ENCODE data around the gene SCNN1A. TPM values are rescaled to one million over a fixed set of nuclear protein-coding genes. Genes with fewer than 3 reads are reported as not detected.

The SCNN1A gene
- total and polyA plus RNA-seq, 3 experiments from 2014 or later: 0.49 to 0.93 (median 0.77) TPM

- CTCF ChIA-PET: interaction anchor here (1.0 to 1.2 kb wide), 2 partner anchors 13 to 18 kb away, joined by 3 to 7 read pairs; no protein-coding TSS in a partner anchor
- H3K27me3 ChIP-seq (ENCODE audit: insufficient read depth, low read length, poor library complexity, severe bottlenecking): no peaks in the 10 kb centered on the region
- Mint-ChIP-seq H3K4me1 (no peaks in the 10 kb centered on the region), H3K9me3 (no peaks in the 10 kb centered on the region), H3K27me3 (peaks cover 8 to 25% of the 10 kb centered on the region in 2 donors), H3K4me3 (no peak overlapping the region), H3K27ac (no peak overlapping the region), H3K36me3 (no peaks in the 10 kb centered on the region)
- no peaks in the 10 kb centered on the region for H3K36me3 ChIP-seq (ENCODE audit: insufficient read depth, low read length)
- H3K4me3 ChIP-seq (ENCODE audit: low read length): no peak overlapping the region
- no peaks in the 10 kb centered on the region for H3K9me3 ChIP-seq (ENCODE audit: low read length)
- POLR2A ChIA-PET: no interaction called here
- no peaks in the 10 kb centered on the region for H3K4me1 ChIP-seq (ENCODE audit: insufficient read depth, low read length)
- H3K27ac ChIP-seq (ENCODE audit: low read depth, low read length): no peak overlapping the region
- DNase-seq: no peak
Observed at GRCh38 chr12:6302621-6303020, 72.7 kb downstream of the SCNN1A start.

DNA sequence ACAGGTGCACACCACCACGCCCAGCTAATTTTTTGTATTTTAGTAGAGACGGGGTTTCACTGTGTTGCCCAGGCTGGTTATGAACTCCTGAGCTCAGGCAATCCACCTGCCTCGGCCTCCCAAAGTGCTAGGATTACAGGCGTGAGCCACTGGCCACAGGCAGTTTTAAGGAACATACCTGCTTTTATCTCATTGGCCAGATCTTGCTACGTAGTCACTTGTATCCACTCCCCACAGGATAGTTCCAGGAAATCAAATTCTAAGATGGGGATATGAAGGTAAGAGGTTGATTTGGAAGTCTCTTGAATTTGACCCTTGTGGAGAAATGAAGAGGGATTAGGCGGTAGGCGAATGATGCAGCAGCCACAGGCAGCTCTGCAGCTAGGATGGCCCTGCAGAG is 73.6 kb downstream of the SCNN1A start:
- POLR2A ChIA-PET: no interaction called here
- H3K36me3 ChIP-seq (ENCODE audit: insufficient read depth, low read length): no peaks in the 10 kb centered on the region
- no peak overlapping the region for H3K27ac ChIP-seq (ENCODE audit: low read depth, low read length)
- Mint-ChIP-seq H3K4me3 (no peak overlapping the region), H3K4me1 (no peaks in the 10 kb centered on the region), H3K27me3 (peaks cover 7 to 25% of the 10 kb centered on the region in 2 donors), H3K9me3 (no peaks in the 10 kb centered on the region), H3K27ac (no peak overlapping the region), H3K36me3 (no peaks in the 10 kb centered on the region)
- no peaks in the 10 kb centered on the region for H3K4me1 ChIP-seq (ENCODE audit: insufficient read depth, low read length)
- no peaks in the 10 kb centered on the region for H3K27me3 ChIP-seq (ENCODE audit: insufficient read depth, low read length, poor library complexity, severe bottlenecking)
- H3K4me3 ChIP-seq (ENCODE audit: low read length): no peak overlapping the region
- CTCF ChIA-PET: interaction anchor here (1.0 to 1.2 kb wide), 2 partner anchors 14 to 17 kb away, joined by 3 to 7 read pairs; no protein-coding TSS in a partner anchor
- no peak for DNase-seq
- no peaks in the 10 kb centered on the region for H3K9me3 ChIP-seq (ENCODE audit: low read length)

DNA sequence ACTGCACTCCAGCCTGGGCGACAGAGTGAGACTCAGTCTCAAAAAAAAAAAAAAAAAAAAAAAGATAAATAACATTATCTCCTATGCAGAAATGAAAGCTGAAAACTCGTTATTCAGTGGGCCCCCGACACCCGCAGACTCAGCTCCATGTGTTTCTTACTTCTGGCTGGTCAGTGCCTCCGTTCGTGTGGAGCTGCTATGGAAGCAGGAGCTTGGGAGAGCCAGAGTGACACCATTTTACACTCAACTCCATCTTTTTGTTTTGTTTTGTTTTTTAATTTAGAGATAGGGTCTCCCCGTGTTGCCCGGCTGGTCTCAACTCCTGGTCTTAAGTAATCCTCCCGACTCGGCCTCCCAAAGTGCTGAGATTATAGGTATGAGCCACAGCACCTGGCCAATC is 78.2 kb downstream of the SCNN1A start:
- Mint-ChIP-seq H3K36me3 (no peaks in the 10 kb centered on the region), H3K4me1 (no peaks in the 10 kb centered on the region), H3K27me3 (peaks cover 6 to 21% of the 10 kb centered on the region in 2 donors), H3K27ac (no peak overlapping the region), H3K9me3 (no peaks in the 10 kb centered on the region), H3K4me3 (no peak overlapping the region)
- no peaks in the 10 kb centered on the region for H3K27me3 ChIP-seq (ENCODE audit: insufficient read depth, low read length, poor library complexity, severe bottlenecking)
- no peak for DNase-seq
- no peaks in the 10 kb centered on the region for H3K9me3 ChIP-seq (ENCODE audit: low read length)
- no peaks in the 10 kb centered on the region for H3K36me3 ChIP-seq (ENCODE audit: insufficient read depth, low read length)
- H3K27ac ChIP-seq (ENCODE audit: low read depth, low read length): no peak overlapping the region
- ChIA-PET CTCF (interaction anchor here (1.1 kb wide), 1 partner anchor 102 kb away, joined by 3 read pairs; no protein-coding TSS in a partner anchor), POLR2A (no interaction called here)
- no peak overlapping the region for H3K4me3 ChIP-seq (ENCODE audit: low read length)
- no peaks in the 10 kb centered on the region for H3K4me1 ChIP-seq (ENCODE audit: insufficient read depth, low read length)

Other genes with a start within 250 kb of the SCNN1A start
- gene CD9, start 175.2 kb downstream of the SCNN1A start, total RNA-seq: 10 to 100 TPM; 13.5 to 16.2 TPM
- gene CD9, start 175.2 kb downstream of the SCNN1A start, polyA plus RNA-seq: 6.9 TPM
- not detected for gene PLEKHG6, start 64.9 kb downstream of the SCNN1A start, total RNA-seq
- gene PLEKHG6, start 64.9 kb downstream of the SCNN1A start, polyA plus RNA-seq: 0.72 TPM
- gene TNFRSF1A, start 33.5 kb downstream of the SCNN1A start, total RNA-seq: 10 to 100 TPM; 62.1 to 62.9 TPM
- 57.1 TPM for gene TNFRSF1A, start 33.5 kb downstream of the SCNN1A start, polyA plus RNA-seq
- 1 to 10 TPM in 1 of 2 experiments, under 1 TPM in 1; 0.51 to 1.4 TPM for gene LTBR, start 8.6 kb upstream of the SCNN1A start, total RNA-seq
- not detected for gene LTBR, start 8.6 kb upstream of the SCNN1A start, polyA plus RNA-seq
- 100 to 1,000 TPM; 110 to 111 TPM for gene CD27, start 69.4 kb upstream of the SCNN1A start, total RNA-seq
- 470 TPM for gene CD27, start 69.4 kb upstream of the SCNN1A start, polyA plus RNA-seq
- 10 to 100 TPM; 29.1 to 32.0 TPM for gene TAPBPL, start 76.5 kb upstream of the SCNN1A start, total RNA-seq
- 131 TPM for gene TAPBPL, start 76.5 kb upstream of the SCNN1A start, polyA plus RNA-seq
- 10 to 100 TPM; 26.7 to 29.6 TPM for gene VAMP1, start 95.1 kb upstream of the SCNN1A start, total RNA-seq
- gene VAMP1, start 95.1 kb upstream of the SCNN1A start, polyA plus RNA-seq: 10.0 TPM
- gene MRPL51, start 117.7 kb upstream of the SCNN1A start, total RNA-seq: 100 to 1,000 TPM; 317 to 327 TPM
- 222 TPM for gene MRPL51, start 117.7 kb upstream of the SCNN1A start, polyA plus RNA-seq
- gene NCAPD2, start 118.5 kb upstream of the SCNN1A start, total RNA-seq: 10 to 100 TPM; 96.5 to 97.5 TPM
- 29.8 TPM for gene NCAPD2, start 118.5 kb upstream of the SCNN1A start, polyA plus RNA-seq
- 1,000 to 10,000 TPM; 7,182 to 7,238 TPM for gene GAPDH, start 159.0 kb upstream of the SCNN1A start, total RNA-seq
- 1,770 TPM for gene GAPDH, start 159.0 kb upstream of the SCNN1A start, polyA plus RNA-seq
- 10 to 100 TPM; 14.2 to 15.1 TPM for gene IFFO1, start 180.5 kb upstream of the SCNN1A start, total RNA-seq
- gene IFFO1, start 180.5 kb upstream of the SCNN1A start, polyA plus RNA-seq: 12.2 TPM
- gene NOP2, start 192.7 kb upstream of the SCNN1A start, total RNA-seq: 100 to 1,000 TPM; 170 to 172 TPM
- 34.0 TPM for gene NOP2, start 192.7 kb upstream of the SCNN1A start, polyA plus RNA-seq
- gene CHD4, start 231.8 kb upstream of the SCNN1A start, total RNA-seq: 100 to 1,000 TPM; 287 to 293 TPM
- gene CHD4, start 231.8 kb upstream of the SCNN1A start, polyA plus RNA-seq: 58.1 TPM